GM19240 (cell line): ENCODE results near the gene MBD3L3.
"Not testable (repeated sequence)": the region's sequence is repeated elsewhere in the genome, so short reads cannot be mapped to it uniquely, and the experiment has no call there.

Source experiments
- DNase-seq: peaks from one replicate; pipeline ENCODE4 v3.0.0; 2011; ENCODE audit warnings: low spot score; ENCODE audit not compliant: insufficient read length

MBD3L3 gene

GRCh38 chr19:7058576-7058975 is at the start of gene MBD3L3:
Gene MBD3L3, minus strand, starts transcription at chr19:7058676. Its CDS starts 71 bp downstream, at chr19:7058605.
- not testable (repeated sequence) for DNase-seq

GRCh38 chr19:7106711-7107657 is 48.5 kb upstream of the MBD3L3 start:
- DNase-seq: no peak

GRCh38 chr19:7104747-7105447 is 46.4 kb upstream of the MBD3L3 start:
- DNase-seq: no peak

- DNase-seq: no peak
Observed at GRCh38 chr19:7101498-7102253, 43.2 kb upstream of the MBD3L3 start.

GRCh38 chr19:7099597-7099921 is 41.1 kb upstream of the MBD3L3 start:
- DNase-seq: no peak

- peak; percentile 77 for DNase-seq
Observed at GRCh38 chr19:7098701-7099596, 40.5 kb upstream of the MBD3L3 start.

GRCh38 chr19:7098096-7098495 is 39.6 kb upstream of the MBD3L3 start:
- no peak for DNase-seq

GRCh38 chr19:7088999-7089398 is 30.5 kb upstream of the MBD3L3 start:
- no peak for DNase-seq

GRCh38 chr19:7083076-7083956 is 24.8 kb upstream of the MBD3L3 start:
- no peak for DNase-seq

GRCh38 chr19:7078008-7078407 is 19.5 kb upstream of the MBD3L3 start:
- DNase-seq: no peak

GRCh38 chr19:7076151-7076550 is 17.7 kb upstream of the MBD3L3 start:
- DNase-seq: no peak

GRCh38 chr19:7074705-7075282 is 16.3 kb upstream of the MBD3L3 start:
- no peak for DNase-seq

- DNase-seq: no peak
Observed at GRCh38 chr19:7072541-7072940, 14.1 kb upstream of the MBD3L3 start.

GRCh38 chr19:7069904-7070226 is 11.4 kb upstream of the MBD3L3 start:
- no peak for DNase-seq

- DNase-seq: peak; percentile 84
Observed at GRCh38 chr19:7069042-7069903, 10.8 kb upstream of the MBD3L3 start, which contains the start of gene ZNF557. Gene ZNF557, plus strand, starts transcription at chr19:7069703. Its CDS starts 5,372 bp downstream, at chr19:7075075.

GRCh38 chr19:7068599-7068998 is 10.1 kb upstream of the MBD3L3 start:
- no peak for DNase-seq

- DNase-seq: no peak
Observed at GRCh38 chr19:7067716-7068115, 9.2 kb upstream of the MBD3L3 start.

- not testable (repeated sequence) for DNase-seq
Observed at GRCh38 chr19:7067122-7067521, 8.6 kb upstream of the MBD3L3 start.
